ENCODE data around the gene FGFRL1.

FGFRL1 gene, protein sequence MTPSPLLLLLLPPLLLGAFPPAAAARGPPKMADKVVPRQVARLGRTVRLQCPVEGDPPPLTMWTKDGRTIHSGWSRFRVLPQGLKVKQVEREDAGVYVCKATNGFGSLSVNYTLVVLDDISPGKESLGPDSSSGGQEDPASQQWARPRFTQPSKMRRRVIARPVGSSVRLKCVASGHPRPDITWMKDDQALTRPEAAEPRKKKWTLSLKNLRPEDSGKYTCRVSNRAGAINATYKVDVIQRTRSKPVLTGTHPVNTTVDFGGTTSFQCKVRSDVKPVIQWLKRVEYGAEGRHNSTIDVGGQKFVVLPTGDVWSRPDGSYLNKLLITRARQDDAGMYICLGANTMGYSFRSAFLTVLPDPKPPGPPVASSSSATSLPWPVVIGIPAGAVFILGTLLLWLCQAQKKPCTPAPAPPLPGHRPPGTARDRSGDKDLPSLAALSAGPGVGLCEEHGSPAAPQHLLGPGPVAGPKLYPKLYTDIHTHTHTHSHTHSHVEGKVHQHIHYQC

DNA sequence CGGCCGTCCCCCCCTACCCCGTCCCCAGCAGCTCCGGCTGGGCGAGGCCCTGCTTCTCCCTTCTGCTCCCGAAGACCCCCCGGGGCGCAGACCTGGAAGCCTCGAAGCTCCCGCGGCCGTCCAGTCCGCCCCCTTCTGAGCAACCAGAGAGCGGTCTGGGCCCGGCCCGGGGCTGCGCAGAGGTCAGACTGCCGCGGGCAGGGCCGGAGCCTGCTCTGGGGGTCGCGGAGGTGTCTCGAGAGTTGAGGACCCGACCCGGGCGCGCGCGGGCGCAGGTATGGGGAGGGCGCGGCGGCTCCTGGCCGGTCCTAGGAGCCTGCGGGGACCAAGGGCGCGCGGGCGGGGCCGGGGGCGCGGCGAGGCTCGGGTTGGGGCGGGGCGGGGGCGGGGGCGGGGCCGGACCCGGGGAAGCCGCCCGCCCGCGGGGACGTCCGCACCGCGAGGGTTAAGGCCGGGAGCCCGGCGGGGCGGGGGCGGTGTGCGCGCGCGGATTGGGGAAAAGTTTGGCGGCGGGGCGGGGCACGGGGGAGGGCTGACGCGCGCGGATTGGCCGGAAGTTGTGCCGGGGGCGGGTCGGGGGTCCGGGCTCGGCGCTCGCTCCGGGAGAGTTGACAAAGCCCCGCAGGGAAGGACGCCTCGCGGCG lies at the start of gene FGFRL1:
Gene FGFRL1, plus strand, starts transcription at position 605 of the 644 bp plus-strand sequence. CDS start 860 bp downstream, outside the sequence.
- DNase-seq = no peak

DNA sequence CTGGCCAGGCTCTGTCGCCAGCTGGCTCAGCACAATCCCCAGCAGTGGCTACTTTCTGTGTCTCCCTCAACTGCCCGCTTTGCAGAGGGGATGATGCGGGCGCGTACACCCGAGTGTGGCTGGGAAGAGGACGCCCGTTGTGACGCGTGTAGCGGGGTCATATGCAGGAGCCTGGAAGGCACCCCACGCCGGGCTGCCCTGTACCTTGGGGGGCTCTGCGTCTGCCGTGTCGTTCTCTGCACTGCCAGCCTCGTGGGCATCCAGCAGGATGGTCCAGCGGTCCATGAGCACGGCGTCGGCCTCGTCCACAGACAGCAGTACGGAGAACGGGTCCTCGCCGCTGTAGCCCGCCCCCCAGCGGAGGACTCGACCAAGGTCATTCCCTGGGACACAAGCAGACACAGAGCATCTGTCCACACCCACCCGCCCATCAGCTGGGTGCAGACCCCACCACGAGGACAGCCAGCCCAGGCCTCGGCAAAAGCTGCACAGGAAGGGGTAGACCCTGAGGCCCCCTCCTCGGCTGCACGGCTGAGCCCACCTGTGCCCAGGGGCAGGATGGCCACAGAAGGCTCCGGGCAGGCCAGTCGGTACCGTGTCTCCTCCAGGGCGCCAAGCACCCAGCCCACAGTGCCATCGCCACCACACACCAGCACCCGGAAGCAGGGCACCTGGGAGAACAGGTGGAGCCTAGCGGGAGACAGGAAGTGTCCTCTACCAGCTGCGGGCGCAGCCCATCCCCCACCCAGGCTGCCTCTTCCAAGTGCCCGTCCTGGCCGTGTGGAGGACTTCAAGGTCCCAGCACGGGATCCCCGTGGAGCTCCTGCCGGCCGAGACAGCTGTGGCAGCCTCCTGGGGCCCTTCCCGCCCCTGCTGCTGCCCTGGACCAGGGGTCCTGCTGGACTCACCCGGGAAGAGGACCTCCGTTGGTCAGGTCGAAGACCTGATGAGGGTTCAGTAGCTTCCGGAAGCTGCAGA lies 48.9 kb upstream of the FGFRL1 start:
- no peak for DNase-seq

DNA sequence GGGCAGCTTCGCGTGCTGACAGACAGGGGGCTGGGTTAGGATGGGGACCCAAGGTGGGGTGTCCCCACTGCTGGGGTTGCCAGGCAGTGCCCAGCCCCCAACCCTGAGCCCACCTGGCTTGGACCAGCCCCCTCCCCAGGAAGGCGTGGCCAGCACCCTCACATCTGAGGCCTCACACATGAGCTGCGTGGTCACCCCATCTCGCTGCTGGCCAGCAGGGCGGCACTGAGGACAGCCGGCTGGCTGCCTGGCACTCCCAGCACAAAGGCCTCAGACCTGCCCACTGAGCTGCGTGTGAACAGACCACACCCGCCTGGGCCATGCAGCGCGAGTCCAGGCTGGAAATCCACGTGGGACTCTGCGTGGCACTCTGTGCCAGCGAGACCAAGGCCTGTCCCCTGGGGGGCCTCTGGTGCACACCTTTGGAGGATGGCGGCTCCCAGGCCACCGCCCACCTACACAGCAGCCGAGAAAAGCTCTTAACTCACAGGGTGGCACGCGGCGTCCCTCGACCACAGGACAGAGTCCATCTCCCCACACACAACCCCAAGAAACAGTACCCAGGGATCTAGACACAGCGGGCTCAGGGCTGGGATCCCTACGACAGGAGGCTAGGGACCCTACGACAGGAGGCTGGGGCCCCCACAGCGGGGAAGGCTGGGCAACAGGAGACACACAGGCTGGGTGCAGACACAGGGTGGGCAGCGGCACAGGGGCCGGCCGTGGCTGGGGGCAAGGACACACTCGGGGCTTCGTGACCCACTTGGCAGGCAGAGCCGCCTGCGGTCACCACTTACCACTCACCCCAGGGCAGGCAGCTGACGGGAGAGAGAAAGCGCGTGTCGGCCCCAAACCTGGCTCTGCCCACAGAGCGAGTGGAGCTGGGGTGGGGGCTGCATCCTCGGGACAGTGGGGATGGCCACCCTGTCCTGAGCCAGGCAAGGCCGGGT lies 47.9 kb upstream of the FGFRL1 start:
- DNase-seq = no peak

DNA sequence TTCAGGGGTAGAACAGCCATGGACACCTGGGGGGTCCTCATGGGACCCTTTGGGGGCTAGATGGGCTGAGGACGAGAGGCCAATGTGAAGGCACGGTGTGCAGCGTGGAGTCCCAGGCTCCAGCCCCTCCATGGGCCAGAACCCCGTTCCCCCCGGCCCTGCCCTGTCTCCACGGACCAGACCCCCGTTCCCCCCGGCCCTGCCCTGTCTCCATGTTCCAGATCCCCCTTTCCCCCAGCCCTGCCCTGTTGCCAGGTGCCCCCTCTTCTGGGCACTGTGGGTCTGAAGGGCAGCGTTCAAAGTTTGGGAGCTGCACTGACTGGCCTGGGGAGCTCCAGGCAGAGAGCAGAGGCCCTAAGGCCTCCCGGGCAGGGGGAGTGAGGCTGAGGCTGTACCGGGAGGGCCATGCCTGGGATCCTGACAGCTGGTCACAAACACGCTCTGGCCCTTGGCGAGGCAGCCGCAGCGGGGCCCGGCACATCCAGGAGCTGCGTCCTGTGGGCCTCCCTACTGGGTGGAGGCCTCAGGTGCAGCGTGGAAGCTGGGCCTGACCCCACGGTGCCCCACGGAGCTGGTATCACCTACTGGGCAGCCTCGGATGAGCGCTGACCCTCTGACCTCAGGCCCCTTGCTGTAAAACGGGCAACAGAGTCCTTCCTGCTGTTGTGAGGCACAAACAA lies 46.9 kb upstream of the FGFRL1 start:
- DNase-seq = no peak

DNA sequence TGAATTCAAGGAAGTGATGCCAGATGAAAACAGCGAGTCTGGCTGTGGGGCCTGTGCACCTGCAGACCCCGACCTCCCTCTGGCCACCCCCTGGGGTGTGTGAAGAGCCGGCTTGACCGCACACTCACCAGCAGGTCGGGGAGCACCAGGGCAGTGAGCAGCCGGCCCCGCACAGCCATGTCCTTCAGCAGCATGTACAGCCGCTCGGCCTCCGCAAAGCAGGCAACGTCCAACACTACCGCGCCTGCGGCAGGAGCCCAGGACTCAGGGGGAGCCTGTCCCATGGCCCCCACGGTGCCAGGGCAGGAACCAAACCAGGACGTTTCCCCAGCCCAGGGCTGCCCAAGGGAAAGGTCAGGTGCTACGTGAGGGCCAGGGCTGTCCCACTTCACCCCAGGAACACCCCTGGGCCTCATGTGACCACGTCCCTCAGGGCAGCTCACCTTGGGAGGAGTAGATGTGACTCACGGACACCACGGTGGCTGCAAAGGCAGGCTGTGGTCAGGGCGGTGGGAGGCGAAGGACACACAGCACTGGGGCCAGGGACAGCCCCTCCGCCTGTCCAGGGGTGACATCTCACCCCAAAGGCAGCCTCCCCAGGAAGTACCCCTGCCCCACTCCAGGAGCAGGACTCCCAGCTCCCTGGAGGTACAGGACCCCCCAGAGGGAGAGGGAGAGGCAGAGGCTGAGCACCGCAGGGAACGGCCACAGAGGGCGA lies 46.2 kb upstream of the FGFRL1 start:
- no peak for DNase-seq

DNA sequence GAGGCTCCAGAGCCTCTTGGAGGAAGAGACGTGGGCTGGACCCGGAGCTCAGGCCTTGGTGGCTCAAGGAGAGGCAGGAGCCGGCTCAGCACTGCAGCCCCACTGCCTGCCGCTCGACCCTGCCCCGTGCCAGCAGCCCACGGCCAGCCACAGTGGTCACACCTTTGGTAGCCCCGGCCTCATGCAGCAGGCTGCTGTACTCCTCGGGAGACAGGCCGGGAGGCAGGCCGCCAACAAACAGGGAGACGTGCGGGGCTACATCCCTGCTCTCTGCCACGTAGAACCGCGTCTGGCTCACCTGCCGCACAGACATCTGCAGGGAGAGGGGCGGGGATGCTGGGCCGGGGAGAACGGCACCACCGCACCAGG lies 45.7 kb upstream of the FGFRL1 start:
- DNase-seq = no peak

DNA sequence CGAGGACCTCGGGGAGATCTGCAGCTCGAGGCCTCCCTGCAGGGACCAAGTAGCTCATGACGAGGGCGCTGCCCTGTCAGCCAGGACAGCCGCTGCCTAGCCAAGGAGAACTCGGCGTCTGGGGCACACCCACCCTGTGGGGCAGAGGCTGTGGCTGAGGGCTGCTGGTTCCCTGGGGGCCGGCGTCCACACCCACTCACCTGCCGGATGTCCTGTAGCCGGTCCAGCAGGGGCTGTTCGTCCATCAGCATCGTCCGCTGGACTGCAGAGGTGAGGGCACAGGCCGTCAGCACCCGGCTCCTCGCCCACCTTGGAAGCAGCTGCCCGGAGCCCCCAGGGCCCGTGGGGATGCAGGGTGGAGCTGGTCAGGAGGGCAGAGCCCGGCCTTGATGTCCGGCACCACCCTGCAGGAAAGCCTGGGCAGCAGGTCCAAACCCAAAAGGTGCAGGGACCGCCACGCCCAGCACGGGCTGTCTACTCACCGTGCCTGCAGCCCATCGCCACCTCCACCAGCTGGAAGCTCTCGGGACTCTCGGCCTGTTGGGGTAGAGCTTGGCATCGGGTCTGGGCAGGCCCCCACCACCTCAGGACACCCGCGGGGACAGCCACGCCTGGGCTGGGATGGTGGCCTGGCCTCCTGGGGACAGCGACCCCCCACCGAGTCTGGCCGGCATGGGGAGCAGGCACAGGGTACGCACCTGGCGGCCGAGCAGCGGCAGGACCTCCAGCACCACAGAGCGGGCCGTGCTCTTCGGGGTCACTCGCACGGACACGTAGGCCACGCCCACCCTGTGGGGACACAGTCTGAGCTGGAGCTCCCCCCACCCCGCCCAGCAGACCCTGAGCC lies 44.9 kb upstream of the FGFRL1 start:
- DNase-seq = no peak

DNA sequence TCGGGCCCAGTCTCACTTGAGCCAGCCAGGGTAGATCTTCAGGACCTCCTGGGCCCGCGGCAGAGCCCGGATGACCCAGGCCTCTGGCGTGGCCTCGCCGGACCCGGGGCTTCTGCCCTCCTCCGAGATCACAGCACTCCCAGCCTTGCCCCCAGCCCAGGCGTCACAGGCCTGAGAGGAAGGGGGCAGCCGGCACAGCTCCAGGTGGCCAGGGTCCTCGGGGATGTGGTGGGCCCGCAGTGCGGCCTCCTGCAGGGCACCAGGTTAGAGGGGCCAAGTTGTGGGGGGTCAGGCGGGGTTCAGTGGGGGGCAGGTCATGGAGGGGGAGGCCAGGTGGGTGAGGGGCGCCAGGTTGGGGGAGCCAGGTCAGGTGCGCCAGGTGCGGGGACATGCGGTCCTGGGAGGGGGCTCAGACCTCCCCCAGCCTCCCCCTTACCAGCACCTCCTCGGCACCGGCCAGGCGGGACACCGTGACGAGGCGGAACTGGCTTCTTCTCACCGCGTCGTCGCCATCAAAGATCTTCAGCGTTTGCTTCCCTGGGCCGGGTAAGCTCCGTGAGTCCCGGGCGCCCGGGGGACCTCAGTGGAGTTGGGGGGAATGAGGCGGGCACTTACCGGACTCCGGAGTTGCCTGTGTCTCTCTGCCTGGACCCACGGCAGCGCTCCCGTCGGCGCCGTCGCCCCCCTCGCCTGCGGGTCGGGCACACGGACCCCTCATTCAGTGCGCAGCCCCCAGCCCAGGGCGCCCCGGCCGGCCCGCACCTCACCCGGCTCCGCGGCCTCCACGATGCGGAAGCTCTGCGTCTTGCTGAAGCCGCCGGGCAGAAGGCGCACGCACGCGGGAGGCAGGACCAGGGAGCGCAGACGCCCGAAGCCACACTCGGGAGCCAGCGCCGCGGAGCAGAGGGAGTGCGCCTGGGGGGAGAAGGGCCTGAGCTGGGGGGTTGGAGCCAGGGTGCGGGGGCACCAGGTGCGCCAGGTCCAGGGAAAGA lies 44.0 kb upstream of the FGFRL1 start:
- DNase-seq = no peak

DNA sequence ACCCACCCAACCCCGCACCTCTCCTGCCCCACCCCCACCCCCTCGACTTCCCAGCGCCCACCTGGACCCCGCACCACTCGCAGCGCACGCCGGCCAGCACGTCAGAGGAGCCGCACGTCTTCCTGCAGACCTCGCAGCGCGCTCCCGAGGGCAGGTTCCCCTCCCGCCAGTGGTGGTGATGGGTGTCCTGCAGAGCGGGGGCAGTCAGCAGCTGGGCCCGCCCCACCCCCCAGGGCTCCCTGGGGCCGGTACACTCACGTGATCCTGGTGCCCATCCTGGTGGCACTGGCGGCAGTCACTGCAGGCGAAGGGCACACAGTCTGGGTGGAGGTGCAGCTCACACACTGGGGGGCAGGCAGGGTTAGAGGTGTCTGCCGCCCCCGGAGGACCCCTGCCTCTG lies 43.2 kb upstream of the FGFRL1 start:
- DNase-seq = no peak

DNA sequence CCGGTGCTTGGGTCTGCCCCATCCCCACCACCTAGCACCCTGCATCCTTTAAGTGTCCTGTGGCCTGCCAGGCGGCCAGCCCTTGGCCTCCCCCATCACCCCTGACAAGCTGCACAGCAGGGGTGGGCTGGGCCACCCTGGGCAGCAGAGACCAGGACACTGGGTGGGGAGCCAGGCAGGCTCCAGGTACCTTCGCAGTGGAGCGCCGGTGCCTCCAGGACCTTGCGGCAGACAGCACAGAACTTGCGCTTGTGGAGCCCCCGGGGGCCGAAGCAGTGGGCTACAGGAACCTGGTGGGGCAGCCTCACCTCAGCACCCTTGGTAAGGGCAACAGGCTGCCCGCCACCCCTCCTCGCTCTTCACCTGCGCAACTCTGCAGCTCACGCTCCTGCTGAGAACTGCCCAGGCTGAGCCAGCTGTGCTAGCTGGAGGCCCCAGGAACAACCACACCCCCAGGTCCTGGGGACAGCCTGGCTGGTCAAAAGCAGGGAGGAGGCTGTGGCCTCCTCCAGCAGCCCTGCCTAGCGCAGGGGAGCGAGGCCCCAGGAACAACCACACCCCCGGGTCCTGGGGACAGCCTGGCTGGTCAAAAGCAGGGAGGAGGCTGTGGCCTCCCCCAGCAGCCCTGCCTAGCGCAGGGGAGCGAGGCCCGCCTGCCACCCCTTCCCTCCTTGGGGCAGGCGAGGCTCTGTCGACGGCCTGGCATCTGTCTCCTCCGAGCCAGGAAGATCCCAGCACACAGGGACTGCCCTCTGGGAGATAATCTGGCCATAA lies 42.6 kb upstream of the FGFRL1 start:
- no peak for DNase-seq

DNA sequence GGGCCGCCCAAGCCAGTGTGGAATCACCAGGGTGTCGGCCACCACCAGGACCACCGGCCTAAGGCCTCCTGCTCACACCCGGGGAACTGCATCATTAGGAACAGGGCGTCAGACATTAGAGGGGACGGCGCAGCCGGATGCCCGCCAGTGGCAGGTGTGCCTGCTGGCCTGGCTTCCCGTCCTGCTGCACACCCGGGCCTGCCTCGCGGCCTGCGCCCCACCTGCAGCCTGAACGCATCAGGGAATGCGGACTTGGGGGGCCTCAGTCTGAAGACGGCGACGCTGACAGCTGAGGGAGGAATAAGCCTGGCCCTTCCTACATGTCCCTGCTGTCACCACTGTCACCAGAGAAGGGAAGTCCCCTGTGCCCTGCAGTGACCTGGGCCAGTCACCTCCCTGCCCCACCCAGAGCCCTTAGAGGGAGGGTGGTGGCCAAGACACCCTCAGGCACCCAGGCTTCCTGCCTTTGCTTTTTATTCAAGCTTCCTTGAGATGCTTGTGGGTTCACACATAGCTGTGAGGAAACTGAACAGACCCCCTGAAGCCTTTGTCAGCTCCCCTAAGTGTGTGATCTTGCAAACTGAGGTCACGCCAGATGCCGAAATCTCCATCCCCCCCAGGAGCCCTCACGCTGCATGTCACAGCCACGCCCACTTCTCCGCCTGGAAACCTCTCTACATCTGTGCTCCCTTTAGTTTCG lies 41.2 kb upstream of the FGFRL1 start:
- DNase-seq = no peak

DNA sequence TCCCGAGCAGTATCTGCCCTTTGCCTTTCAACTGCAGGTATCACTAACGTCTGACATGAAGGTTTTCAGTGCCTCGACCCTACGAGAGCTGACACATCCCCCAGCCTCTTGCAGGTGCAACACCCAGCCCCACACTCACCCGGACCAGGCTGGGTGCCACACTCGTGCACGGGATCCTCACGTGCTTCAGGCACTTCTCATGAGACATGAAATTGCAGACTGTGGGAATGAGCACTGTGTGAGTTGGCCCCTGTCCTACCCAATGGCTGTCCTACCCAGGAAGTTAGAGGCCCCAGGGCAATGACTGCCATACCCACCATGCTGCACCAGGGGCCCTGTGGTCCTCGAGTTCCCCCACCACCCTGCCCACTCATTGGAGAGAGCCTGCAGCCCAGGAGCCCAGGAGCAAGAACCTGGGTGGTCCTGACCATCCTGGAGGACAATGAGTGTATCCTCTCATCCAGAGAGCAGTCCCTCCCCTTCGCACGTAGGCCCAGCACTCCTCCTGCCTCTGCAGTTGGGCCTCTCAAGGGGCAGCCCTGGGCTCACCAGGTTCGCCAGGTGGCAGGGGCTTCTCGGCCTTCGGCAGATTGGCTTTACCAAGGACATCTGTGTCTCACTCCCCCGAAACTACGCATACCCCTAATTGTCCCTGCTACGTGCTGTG lies 40.4 kb upstream of the FGFRL1 start:
- DNase-seq = no peak

DNA sequence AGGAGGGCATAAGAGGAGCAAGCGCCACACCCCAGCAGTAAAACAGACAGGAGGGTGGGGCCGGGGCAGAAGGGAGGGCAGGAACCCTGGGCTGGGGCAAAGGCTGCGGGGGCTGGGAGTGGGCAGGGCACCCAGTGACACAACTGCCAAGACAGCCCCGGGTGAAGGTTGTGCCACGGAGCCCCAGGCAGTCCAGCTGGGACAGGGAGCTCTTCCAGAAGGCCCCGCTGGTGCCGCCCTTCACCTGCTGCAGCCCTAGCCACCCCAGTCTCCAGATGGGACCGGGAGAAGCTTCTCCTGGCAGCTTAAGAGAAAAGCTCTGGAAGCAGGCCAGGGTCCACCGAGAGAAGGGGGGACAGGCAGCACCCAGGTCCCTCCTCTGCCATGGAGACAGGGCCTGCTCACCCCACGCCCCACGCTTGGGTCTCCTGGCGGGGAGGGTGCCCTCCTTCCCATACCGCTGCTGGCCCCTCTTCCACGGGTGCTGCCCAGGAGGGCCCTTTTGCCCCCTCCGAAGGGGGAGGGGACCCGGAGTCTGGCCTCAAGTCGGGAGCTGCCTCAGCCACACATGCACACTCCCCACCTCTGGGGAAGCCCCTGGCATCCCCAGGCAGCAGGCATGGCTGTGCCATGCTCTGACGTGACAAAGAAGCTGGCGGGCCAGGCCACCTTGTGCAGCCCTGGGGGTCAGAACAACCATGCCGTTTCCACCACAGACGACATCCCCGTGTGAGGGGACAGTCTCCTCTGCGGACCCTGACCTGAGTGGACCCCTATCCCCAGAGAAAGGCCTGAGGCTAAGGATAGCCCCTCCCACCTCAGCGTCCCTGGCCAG lies 39.5 kb upstream of the FGFRL1 start:
- DNase-seq = no peak

DNA sequence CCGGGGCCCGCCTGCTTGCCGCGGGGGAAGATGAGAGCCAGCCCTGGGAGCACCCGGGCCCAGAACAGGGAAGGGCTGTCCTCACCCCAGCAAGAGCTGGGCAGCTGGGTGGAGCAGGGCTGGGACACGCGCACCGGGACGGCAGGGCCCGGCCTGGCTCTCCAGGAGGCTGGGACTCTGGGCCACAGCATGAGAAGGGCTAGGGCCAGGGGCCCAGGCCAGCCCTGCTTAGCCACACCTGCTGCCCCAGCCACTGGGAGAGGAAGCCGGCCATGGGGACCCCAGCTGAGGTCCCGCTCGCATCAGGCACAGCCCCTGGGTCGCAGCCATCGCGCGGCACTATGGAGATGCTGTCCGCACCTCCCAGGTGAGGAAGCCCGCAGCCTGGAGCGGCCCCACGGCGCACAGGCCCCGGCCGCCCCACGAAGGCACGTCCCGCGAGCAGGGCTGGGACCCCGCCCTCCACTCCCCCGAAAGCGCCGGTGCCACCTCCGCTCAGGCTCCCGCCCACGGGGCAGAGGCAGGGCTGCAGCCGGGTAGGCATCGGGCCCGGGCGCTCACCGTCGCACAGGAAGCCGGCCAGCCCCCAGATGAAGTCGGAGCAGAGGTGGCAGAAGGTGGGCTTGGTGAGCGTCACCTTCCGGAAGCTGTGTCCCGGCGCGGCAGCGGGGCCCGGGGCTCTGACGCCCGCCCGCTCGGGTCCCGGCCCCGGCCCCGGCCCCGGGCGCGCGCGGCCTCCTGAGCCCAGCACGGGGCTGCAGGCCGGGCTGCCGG lies 38.6 kb upstream of the FGFRL1 start:
- DNase-seq = no peak

All from NCI-H1105 (cell line).